Erythroblast (primary cell): Measurements from ENCODE around the gene CRYGS.
"Not testable (repeated sequence)": the region's sequence is repeated elsewhere in the genome, so short reads cannot be mapped to it uniquely, and the experiment has no call there.

ENCODE experiments used
- GATA1 ChIP-seq: IDR thresholded peaks from 2 replicates; pipeline ENCODE4 v1.6.1; 2011; ENCODE audit warnings: low read depth, mild to moderate bottlenecking, control low read depth, low read length, moderate library complexity
- POLR2A ChIP-seq: IDR thresholded peaks from 2 replicates; pipeline ENCODE4 v1.6.1; 2011; ENCODE audit warnings: mild to moderate bottlenecking, low read length

- TF ChIP-seq POLR2A, GATA1: not testable (repeated sequence)
Observed at GRCh38 chr3:186499949-186500348, 44.2 kb downstream of the CRYGS start.
